Germinal center (tissue), 1 donor: ENCODE results near the gene CATSPERD.

Experiments
- DNase-seq: peaks from one replicate; pipeline ENCODE4 v3.0.0; 2012; ENCODE audit warnings: mixed read lengths, low spot score

The CATSPERD gene

DNA sequence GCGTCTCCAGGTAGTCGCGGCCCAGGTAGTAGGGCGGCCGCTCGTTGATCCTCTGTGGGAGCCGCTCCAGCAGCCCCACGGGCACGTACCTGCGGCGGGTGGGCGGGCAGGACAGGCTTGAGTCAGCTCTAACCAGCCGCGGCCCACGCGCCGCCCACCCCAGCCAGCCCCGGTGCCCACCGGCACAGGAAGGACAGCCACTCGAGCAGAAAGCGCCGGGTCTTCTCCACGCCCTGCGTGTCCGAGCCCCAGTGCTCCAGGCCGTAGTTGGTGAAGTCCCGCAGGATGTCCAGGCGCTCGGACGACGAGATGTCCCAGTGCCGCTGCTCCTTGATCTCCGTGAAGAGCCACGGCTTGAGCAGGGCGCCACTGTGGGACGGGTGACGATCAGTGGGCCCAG, 65.0 kb downstream of the CATSPERD start:
- no peak for DNase-seq

DNA sequence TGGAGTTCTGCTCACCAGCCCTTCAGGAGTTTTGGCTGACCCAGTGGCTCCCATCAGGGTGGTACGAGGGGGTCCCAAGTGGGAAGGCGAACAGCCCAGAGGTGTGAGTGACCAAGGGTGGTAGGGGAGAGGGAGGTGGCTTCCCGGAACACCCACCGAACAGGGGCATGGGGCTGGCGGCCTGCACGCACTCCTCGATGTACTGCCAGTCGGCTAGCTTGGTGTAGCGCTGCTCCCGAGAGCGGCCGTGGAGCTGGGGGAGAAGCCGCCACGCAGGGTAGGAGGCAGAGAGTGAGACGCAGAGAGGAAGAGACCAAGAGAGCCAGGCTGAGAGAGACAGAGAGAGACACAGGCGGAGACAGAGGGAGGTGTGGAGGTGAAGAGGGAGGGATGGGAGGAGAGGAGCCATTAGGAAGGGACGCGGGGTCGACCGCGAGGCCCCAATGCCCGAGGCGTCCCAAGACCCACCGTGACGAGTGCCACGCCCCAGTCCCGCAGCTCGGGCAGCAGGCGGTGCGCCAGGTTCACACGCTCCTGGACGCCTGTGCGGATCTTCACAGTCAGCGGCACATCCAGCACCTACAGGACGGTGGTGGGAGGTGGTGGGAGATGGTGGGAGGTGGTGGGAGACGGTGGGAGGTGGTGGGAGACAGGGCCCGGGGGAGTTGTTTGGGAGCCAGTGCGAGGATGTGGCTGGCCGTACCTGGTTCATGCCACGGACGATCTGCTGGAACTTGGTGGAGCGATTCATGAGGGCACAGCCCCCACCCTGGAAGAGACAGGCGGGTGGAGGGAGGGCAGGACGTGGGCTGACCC, 66.4 kb downstream of the CATSPERD start:
- no peak for DNase-seq

DNA sequence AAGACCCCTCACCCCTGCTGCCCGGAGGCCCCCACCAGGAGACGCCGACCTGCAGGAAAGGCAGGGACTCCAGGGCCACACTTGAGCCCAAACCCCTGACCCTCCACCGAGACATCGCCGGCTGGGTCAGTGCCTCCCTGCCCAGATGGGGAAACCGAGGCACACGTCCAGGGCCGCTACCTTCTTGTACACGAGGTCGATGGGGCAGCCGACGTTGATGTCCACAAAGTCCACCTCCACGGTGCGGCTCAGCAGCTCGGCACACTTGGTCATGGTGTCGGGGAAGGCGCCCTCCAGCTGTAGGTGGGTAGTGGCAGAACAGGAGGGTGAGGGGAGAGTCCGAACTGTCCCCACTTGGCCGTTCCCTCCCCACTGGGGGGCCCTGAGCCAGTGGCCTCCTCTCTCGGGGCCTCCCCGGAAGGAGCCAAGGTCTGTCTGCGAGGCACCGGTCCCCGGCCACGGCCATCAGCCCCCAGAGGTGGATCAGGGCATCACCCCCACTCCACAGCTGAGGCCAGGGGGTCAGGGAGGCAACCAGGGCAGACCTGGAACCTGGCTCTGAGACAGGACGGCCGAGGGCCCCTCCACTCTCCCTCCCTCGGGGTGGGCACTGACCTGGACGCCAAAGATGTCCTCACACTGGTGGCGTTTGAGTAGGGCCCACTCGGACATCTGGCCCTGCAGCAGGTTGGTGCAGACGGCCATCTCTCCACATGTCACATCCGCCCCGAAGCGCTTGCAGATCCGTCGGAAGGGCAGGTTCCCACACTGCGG, 67.2 kb downstream of the CATSPERD start:
- DNase-seq: no peak

DNA sequence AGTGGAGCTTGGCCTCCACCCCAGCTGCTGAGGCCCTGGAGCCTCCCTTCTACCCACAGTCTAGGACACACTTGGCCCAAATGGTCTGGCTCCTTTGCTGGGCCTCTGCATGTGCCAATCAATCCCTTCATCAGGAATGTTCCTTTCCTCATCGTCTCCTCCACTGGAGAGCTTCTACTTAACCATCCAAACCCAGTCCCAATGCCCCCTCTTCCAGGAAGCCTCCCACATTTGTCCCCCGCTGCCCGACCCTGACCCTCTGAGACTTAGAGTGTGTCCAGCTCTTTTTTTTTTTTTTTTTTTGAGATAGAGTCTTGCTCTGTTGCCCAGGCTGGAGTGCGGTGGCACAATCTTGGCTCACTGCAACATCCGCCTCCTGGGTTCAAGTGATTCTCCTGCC, 68.0 kb downstream of the CATSPERD start:
- no peak for DNase-seq

DNA sequence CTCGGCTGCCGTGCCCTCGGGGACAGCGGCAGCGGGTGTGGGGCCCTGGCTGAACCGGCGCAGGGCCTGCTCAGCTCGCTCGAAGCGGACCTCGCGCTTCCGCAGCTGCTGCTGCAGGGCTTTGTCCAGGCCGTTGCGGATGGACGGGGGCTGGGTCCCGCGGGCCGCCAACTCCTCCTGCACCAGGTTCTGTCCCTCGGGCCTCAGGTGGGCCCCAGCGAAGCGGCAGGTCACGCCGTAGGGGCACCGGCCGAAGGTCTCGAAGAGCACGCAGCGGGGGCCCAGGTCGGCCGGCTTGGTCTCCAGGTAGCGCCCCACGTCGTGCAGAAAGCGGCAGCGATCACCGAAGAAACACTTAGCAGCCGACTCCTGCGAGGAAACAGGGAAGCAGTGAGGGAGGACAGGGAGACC, 68.9 kb downstream of the CATSPERD start:
- no peak for DNase-seq

GRCh38 chr19:5789886-5790558, 69.6 kb downstream of the CATSPERD start:
- no peak for DNase-seq

DNA sequence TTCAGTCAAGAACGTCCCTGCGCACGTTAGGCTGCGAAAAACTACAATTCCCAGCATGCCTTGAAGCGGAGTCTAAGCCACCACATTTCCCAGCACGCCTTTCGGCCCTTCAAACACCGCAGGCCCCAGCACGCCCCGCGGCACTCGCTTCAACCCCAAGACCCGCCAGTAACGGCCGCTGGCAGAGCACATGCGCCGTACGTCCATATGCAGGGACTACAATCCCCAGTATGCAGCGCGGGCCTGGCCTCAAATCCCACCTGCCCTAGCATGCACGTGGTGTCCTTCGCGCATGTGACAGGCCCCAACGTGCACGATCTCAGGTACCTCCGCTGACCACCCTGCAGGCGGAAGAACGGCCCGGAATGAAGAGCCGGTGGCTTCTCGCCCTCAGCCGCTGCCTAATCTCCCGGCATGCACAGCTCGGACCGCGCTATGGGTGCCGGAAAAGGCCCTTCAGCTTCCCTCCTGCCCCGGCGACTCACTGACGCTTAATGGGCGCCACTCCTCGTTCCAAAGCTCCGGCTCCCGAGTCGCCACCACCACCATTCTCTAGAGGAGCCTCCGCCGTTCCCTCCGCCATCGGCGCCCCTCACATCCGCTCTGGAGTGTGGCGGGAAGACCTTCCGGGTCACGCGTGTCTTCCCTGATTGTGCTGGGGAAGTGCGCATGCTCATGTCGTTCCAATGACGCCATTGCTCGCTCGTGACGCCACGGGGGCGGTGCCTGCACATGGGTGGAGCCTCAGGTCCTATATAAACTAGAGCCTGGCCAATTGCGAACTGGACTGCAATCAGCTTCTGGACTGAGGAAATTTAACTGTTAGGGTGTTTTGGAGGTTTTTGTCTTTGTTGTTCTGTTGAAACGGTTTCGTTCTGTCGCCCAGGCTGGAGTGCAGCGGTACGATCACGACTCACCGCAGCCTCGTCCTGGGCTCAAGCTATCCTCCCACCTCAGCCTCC, 70.4 kb downstream of the CATSPERD start, which contains the start of gene DUS3L:
TSS of gene DUS3L (minus strand) at position 605 of the 962 bp plus-strand sequence. CDS start at position 583, 22 bp downstream.
- peak; percentile 97 for DNase-seq

GRCh38 chr19:5792224-5792623, 71.8 kb downstream of the CATSPERD start:
- no peak for DNase-seq

GRCh38 chr19:5793188-5793587, 72.8 kb downstream of the CATSPERD start:
- no peak for DNase-seq

GRCh38 chr19:5795382-5795919, 75.0 kb downstream of the CATSPERD start:
- DNase-seq: no peak

GRCh38 chr19:5798244-5798643, 77.8 kb downstream of the CATSPERD start:
- DNase-seq: no peak

DNA sequence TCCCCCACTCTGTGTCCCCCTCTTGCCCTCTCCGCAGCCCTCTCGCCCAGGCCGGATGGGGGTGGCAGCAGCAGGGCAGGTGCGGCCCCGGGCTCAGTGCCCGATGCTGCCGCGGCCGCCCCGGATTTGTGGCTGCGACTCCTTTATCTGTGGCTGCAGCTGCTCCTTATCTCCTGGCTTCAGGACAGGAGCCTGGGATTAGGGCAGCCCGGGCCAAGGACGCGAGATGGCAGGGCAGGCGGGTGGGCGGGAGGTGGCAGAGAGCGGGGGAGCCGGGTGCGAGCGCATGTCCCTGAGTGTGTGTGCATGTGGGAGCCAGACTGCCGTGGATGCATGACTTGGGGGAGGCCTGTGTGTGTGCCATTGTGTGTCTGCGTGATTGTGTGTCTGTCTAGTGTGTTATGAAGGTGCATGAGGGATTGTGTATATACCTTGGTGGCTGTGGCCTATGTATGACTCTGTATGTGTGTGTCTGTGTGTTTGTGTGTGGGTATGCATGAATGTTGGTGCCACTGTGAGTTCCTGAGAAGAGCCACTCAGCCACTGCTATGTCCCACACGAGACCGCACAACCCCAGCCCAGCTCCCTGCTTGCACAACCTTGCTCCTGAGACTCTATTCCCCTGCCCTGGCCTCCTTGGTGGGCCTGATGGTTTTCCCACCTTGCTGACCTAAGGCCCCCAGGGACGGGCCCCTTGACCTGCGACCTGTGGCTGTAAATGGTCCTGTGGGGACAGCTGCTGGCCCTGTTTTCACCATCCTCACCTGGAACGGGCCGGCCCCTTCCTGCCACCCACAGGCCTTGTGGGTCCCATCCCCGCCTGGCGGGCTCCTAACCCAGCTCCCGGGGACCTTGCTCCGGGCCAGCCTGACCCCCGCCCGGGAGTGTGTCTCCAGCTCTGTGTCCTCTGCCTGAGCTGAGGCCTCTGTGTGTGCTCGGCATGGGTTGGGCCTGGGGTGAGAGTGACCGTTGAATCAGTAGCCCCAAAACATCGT, 79.1 kb downstream of the CATSPERD start:
- no peak for DNase-seq

- no peak for DNase-seq
These were observed 80.2 kb downstream of the CATSPERD start for GRCh38 chr19:5800361-5801270.

DNA sequence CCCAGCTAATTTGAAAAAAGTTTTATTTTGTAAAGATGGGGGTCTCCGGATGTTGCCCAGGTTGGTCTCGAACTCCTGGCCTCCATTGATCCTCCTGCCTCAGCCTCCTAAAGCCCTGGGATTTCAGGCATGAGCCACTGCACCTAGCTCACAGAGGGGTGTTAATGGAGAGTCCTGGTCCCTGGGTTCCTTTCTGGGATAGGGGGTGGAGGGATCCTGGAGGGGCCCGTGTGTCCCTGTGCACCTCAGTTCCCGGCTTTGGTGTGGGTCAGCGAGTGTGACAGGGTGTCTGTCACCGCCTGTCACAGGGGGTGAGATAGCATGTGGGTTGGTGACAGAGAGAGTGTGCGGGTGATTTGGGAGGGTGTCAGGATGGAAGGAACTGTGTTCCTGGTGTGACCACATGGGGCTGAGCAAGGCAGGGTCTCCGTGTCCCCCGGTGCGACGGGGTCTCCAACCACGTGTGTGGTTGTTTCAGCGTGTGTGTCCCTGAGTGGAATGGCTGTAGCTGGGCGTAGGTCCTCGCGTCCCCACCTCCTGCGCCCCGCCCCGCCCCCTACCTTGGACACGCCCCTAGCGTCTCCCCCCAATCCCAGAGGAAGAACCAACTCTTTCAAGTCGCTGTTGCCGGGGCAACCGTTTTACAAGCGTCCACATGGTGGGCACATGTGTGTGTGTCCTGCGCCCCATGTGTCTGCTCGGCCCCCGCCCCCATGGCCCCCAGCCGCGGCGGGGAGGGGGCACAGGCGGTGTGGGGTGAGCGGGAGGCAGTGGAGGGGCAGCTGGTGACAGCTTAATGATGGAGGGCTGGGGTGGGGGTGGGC, 81.6 kb downstream of the CATSPERD start:
- no peak for DNase-seq

- DNase-seq: no peak
These were observed 83.0 kb downstream of the CATSPERD start for GRCh38 chr19:5803441-5803751.

DNA sequence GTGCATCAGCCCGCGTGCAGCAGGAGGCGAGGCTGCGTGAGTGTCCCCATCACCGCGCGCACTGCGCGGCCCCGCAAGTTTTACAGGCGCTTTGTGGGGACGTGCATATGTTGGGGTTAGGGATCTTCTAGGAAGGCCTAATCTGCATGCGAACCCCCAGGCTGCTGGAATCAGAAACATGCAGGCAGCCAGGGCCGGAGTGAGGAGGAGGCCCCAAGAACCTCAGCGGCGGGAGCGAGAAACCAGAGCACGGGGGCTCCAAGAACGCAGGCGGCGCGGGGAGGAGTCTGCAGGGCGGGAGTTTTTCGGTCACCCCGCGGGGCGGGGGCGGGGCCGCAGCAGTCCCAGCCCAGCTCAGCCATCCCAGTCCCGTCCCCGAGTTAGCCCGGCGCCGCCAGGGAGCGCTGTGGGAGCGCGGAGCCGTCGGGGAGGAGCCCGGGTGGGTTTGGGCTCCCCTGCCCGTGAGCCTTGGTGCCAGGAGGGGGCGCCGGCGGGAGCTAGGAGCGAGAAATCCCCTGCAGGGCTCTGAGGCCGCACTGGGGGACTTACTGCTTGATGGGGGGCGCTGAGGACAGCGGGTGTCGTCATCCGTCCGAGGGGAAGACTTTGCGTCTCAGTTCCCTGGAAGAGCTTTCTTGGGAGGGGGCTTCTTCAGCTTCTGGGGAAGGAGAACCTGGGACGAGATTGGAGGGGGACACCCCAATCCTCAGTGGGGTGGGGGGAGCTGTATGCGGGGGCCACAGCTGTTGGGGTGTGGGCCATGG, 83.5 kb downstream of the CATSPERD start:
- peak; percentile 96 for DNase-seq
